Sigmoid colon (tissue), 7 donors: ENCODE results near the gene PHKB. TPM values are rescaled to one million over a fixed set of nuclear protein-coding genes. Genes with fewer than 3 reads are reported as not detected.

Experiments
- DNase-seq: peaks from one replicate; pipeline ENCODE4 v3.0.0-alpha.2; 2019
- H3K27ac ChIP-seq, 4 donors: fragments of 200-600 bp; sonication (generic); one replicate each; pipeline ENCODE4 v1.5.1; 2016 to 2019; ENCODE audit warnings: mild to moderate bottlenecking in 1 of 4
- H3K27me3 ChIP-seq, 3 donors: fragments of 200-600 bp; sonication (generic); one replicate each; pipeline ENCODE4 v1.5.1; 2019; ENCODE audit warnings: mild to moderate bottlenecking in 1 of 3
- H3K36me3 ChIP-seq, 4 donors: fragments of 200-600 bp; sonication (generic); one replicate each; pipeline ENCODE4 v1.5.1; 2016 to 2019
- H3K4me1 ChIP-seq, 4 donors: fragments of 200-600 bp; sonication (generic); one replicate each; pipeline ENCODE4 v1.5.1; 2017 to 2019
- H3K4me3 ChIP-seq, 4 donors: fragments of 200-600 bp; sonication (generic); one replicate each; pipeline ENCODE4 v1.5.1; 2017 to 2019; ENCODE audit warnings: mild to moderate bottlenecking in 2 of 4, moderate library complexity in 1 of 4
- H3K9me3 ChIP-seq, 4 donors: fragments of 200-600 bp in 3 of 4; sonication (generic) in 3 of 4; one replicate each; pipeline versions ENCODE4 v1.5.1 to v1.6.1; 2013 to 2019
- CTCF ChIP-seq, 4 experiments: fragments of 450-650 bp in 3 of 4; fragments of 200-600 bp in 1 of 4; IDR thresholded peaks; one replicate each; pipeline ENCODE4 v1.5.1; 2016 to 2019; ENCODE audit warnings: antibody characterized with exemption in 4 of 4, mild to moderate bottlenecking in 3 of 4, moderate library complexity in 2 of 4
- EP300 ChIP-seq, 4 donors: sonication (generic); formaldehyde crosslinking; IDR thresholded peaks; one replicate each; pipeline ENCODE4 v1.6.1; 2017; ENCODE audit warnings: antibody characterized with exemption in 4 of 4
- POLR2A ChIP-seq, 2 donors: fragments of 450-650 bp; IDR thresholded peaks; one replicate each; pipeline ENCODE4 v1.6.1; 2016; ENCODE audit warnings: antibody characterized with exemption in 2 of 2, mild to moderate bottlenecking in 2 of 2, moderate library complexity in 2 of 2
- POLR2AphosphoS5 ChIP-seq, 4 donors: sonication (generic); formaldehyde crosslinking; IDR thresholded peaks; one replicate each; pipeline ENCODE4 v1.6.1; 2017; ENCODE audit warnings: antibody characterized with exemption in 4 of 4
- WGBS, 2 donors: extraction: QIAGEN DNeasy Blood & Tissue Kit; methylation state at CpG; one replicate each; pipeline ENCODE4 v1.1.7; 2013; 5-methylcytosine and 5-hydroxymethylcytosine counted together
- intact Hi-C: fragments of 100-400 bp; cut with DNase I; formaldehyde crosslinking; loops from one replicate; pipeline ENCODE4 v1.15.1; 2023
- polyA plus RNA-seq, 3 donors: library from polyadenylated mRNA; stranded (reverse); fragments of 200-250 nt; gene quantifications; one replicate each; pipeline ENCODE4 v1.2.3, GENCODE V29; 2013
- total RNA-seq, 4 donors: library from RNA; depleted of rRNA; stranded (reverse); fragments of >200 nt; gene quantifications; one replicate each; pipeline ENCODE4 v1.1.0, GENCODE V29; 2016
- donor health status: healthy with polysubstance abuse.
- donor health status: Bipolar disorder and iron deficiency.
- donor health status: healthy.

PHKB gene
- total and polyA plus RNA-seq, 7 donors: 24.6 to 95.6 (median 60.5) TPM

GRCh38 chr16:47700857-47701587 lies 239.9 kb downstream of the PHKB start:
- DNase-seq: no peak
- Histone ChIP-seq H3K27me3 (no peaks in the 10 kb centered on the region), H3K36me3 (peaks cover 0 to 39% (median 17%) of the 10 kb centered on the region in 4 donors), H3K9me3 (no peaks in the 10 kb centered on the region), H3K27ac (no peak overlapping the region), H3K4me3 (no peak overlapping the region), H3K4me1 (no peaks in the 10 kb centered on the region)
- TF ChIP-seq CTCF (IDR thresholded peaks at IDR 0.05): no peak
- no peak for TF ChIP-seq POLR2AphosphoS5 (IDR thresholded peaks at IDR 0.05)
- TF ChIP-seq POLR2A (IDR thresholded peaks at IDR 0.05): no peak
- TF ChIP-seq EP300 (IDR thresholded peaks at IDR 0.05): no peak
- 78 to 80% methylated on average over 6 of the region's 6 CpGs for WGBS, 2 donors
- intact Hi-C loops: no loop called here

GRCh38 chr16:47705266-47705665 lies 244.1 kb downstream of the PHKB start:
- WGBS, 2 donors: 90 to 95% methylated on average over 4 of the region's 4 CpGs
- no peaks in the 10 kb centered on the region for H3K9me3 ChIP-seq
- no peaks in the 10 kb centered on the region for H3K4me1 ChIP-seq
- H3K27me3 ChIP-seq: no peaks in the 10 kb centered on the region
- H3K27ac ChIP-seq: no peak overlapping the region
- H3K4me3 ChIP-seq: no peak overlapping the region
- TF ChIP-seq POLR2AphosphoS5 (IDR thresholded peaks at IDR 0.05) (no peak), CTCF (IDR thresholded peaks at IDR 0.05) (no peak), POLR2A (IDR thresholded peaks at IDR 0.05) (no peak), EP300 (IDR thresholded peaks at IDR 0.05) (no peak)
- intact Hi-C loops: no loop called here
- no peaks in the 10 kb centered on the region for H3K36me3 ChIP-seq
- DNase-seq: no peak

GRCh38 chr16:47711809-47712208 lies 250.7 kb downstream of the PHKB start:
- Histone ChIP-seq H3K36me3 (no peaks in the 10 kb centered on the region), H3K4me1 (peaks cover 0 to 10% (median 1%) of the 10 kb centered on the region in 4 donors), H3K27ac (no peak overlapping the region), H3K27me3 (no peaks in the 10 kb centered on the region), H3K4me3 (no peak overlapping the region), H3K9me3 (no peaks in the 10 kb centered on the region)
- intact Hi-C loops: no loop called here
- WGBS, 2 donors: 94 to 95% methylated on average over 4 of the region's 4 CpGs
- no peak for TF ChIP-seq POLR2A (IDR thresholded peaks at IDR 0.05)
- TF ChIP-seq POLR2AphosphoS5 (IDR thresholded peaks at IDR 0.05): no peak
- TF ChIP-seq CTCF (IDR thresholded peaks at IDR 0.05): no peak
- TF ChIP-seq EP300 (IDR thresholded peaks at IDR 0.05): no peak
- no peak for DNase-seq

GRCh38 chr16:47712276-47713224 lies 251.4 kb downstream of the PHKB start:
- 77 to 78% methylated on average over 17 of the region's 17 CpGs for WGBS, 2 donors
- H3K27ac ChIP-seq: no peak overlapping the region

More at GRCh38 chr16:47712276-47713224, 251.4 kb downstream of the PHKB start:
- Histone ChIP-seq H3K36me3 (no peaks in the 10 kb centered on the region), H3K9me3 (no peaks in the 10 kb centered on the region), H3K27me3 (no peaks in the 10 kb centered on the region), H3K4me3 (no peak overlapping the region), H3K4me1 (peaks cover 0 to 10% (median 1%) of the 10 kb centered on the region in 4 donors)
- TF ChIP-seq POLR2AphosphoS5 (IDR thresholded peaks at IDR 0.05) (no peak), CTCF (IDR thresholded peaks at IDR 0.05) (no peak), POLR2A (IDR thresholded peaks at IDR 0.05) (no peak), EP300 (IDR thresholded peaks at IDR 0.05) (no peak)
- DNase-seq: no peak
- intact Hi-C loops: no loop called here
